Activated T-helper 17 cell treated with anti-CD3 and anti-CD28 coated beads, Interleukin-2, amount 50 U/mL, for 72 hours (primary cell): ENCODE measurements around the gene SH3TC2. TPM values are rescaled to one million over a fixed set of nuclear protein-coding genes. Genes with fewer than 3 reads are reported as not detected.

Experiments
- ATAC-seq: fragments of 150-1000 bp; cut with Tn5 transposase; replicated peaks from 2 replicates; pipeline ENCODE4 v1.10.0; 2021; ENCODE audit warnings: mild to moderate bottlenecking, moderate library complexity
- H3K27ac Mint-ChIP-seq: one replicate; pipeline ENCODE4 v1.8.0; 2022; ENCODE audit warnings: mixed read lengths
- H3K27me3 Mint-ChIP-seq: one replicate; pipeline ENCODE4 v1.8.0; 2022; ENCODE audit warnings: mixed read lengths
- H3K36me3 Mint-ChIP-seq: one replicate; pipeline ENCODE4 v1.8.0; 2022; ENCODE audit warnings: low read depth, mild to moderate bottlenecking, mixed read lengths
- H3K4me1 Mint-ChIP-seq: one replicate; pipeline ENCODE4 v1.8.0; 2022; ENCODE audit warnings: mixed read lengths
- H3K4me3 Mint-ChIP-seq: one replicate; pipeline ENCODE4 v1.8.0; 2022; ENCODE audit warnings: mild to moderate bottlenecking, mixed read lengths
- H3K9me3 Mint-ChIP-seq: one replicate; pipeline ENCODE4 v1.8.0; 2022; ENCODE audit warnings: mixed read lengths
- total RNA-seq, 2 donors: library from RNA; stranded (reverse); gene quantifications; one replicate each; pipeline ENCODE4 v1.2.3, GENCODE V29; 2022

SH3TC2 gene
- total RNA-seq, 2 donors from 2014 or later = not detected

- H3K27ac Mint-ChIP-seq = no peak overlapping the region
- H3K4me1 Mint-ChIP-seq = no peaks in the 10 kb centered on the region
- H3K36me3 Mint-ChIP-seq = no peaks in the 10 kb centered on the region
- peaks cover 8% of the 10 kb centered on the region for H3K27me3 Mint-ChIP-seq
- H3K4me3 Mint-ChIP-seq = no peak overlapping the region
- ATAC-seq = no peak
- H3K9me3 Mint-ChIP-seq = no peaks in the 10 kb centered on the region
Measured at GRCh38 chr5:148970876-148971275, 92.0 kb downstream of the SH3TC2 start.

- H3K27ac Mint-ChIP-seq = no peak overlapping the region
- H3K4me3 Mint-ChIP-seq = no peak overlapping the region
- peaks cover 8% of the 10 kb centered on the region for H3K27me3 Mint-ChIP-seq
- no peaks in the 10 kb centered on the region for H3K36me3 Mint-ChIP-seq
- H3K4me1 Mint-ChIP-seq = no peaks in the 10 kb centered on the region
- ATAC-seq = no peak
- H3K9me3 Mint-ChIP-seq = no peaks in the 10 kb centered on the region
Measured at GRCh38 chr5:148970228-148970627, 92.6 kb downstream of the SH3TC2 start.

- H3K4me3 Mint-ChIP-seq = no peak overlapping the region
- no peaks in the 10 kb centered on the region for H3K36me3 Mint-ChIP-seq
- no peaks in the 10 kb centered on the region for H3K9me3 Mint-ChIP-seq
- no peak overlapping the region for H3K27ac Mint-ChIP-seq
- no peaks in the 10 kb centered on the region for H3K4me1 Mint-ChIP-seq
- ATAC-seq = no peak
- H3K27me3 Mint-ChIP-seq = peaks cover 8% of the 10 kb centered on the region
Measured at GRCh38 chr5:148969291-148969690, 93.6 kb downstream of the SH3TC2 start.

GRCh38 chr5:148968311-148968710, 94.6 kb downstream of the SH3TC2 start:
- Mint-ChIP-seq H3K9me3 (no peaks in the 10 kb centered on the region), H3K27ac (no peak overlapping the region), H3K27me3 (peaks cover 3% of the 10 kb centered on the region), H3K4me1 (peaks cover 4% of the 10 kb centered on the region), H3K36me3 (no peaks in the 10 kb centered on the region), H3K4me3 (no peak overlapping the region)
- ATAC-seq = no peak

GRCh38 chr5:148967783-148968182, 95.1 kb downstream of the SH3TC2 start:
- Mint-ChIP-seq H3K27me3 (peaks cover 4% of the 10 kb centered on the region), H3K4me3 (no peak overlapping the region), H3K27ac (no peak overlapping the region), H3K9me3 (no peaks in the 10 kb centered on the region), H3K36me3 (no peaks in the 10 kb centered on the region), H3K4me1 (peaks cover 4% of the 10 kb centered on the region)
- no peak for ATAC-seq

- ATAC-seq = no peak
- no peaks in the 10 kb centered on the region for H3K9me3 Mint-ChIP-seq
- H3K4me1 Mint-ChIP-seq = peaks cover 4% of the 10 kb centered on the region
- no peak overlapping the region for H3K27ac Mint-ChIP-seq
- no peaks in the 10 kb centered on the region for H3K36me3 Mint-ChIP-seq
- no peak overlapping the region for H3K4me3 Mint-ChIP-seq
- H3K27me3 Mint-ChIP-seq = peaks cover 6% of the 10 kb centered on the region
Measured at GRCh38 chr5:148966938-148967337, 95.9 kb downstream of the SH3TC2 start.

GRCh38 chr5:148966348-148966747, 96.5 kb downstream of the SH3TC2 start:
- peaks cover 6% of the 10 kb centered on the region for H3K27me3 Mint-ChIP-seq
- no peak overlapping the region for H3K27ac Mint-ChIP-seq
- ATAC-seq = no peak
- no peaks in the 10 kb centered on the region for H3K9me3 Mint-ChIP-seq
- no peaks in the 10 kb centered on the region for H3K36me3 Mint-ChIP-seq
- peaks cover 4% of the 10 kb centered on the region for H3K4me1 Mint-ChIP-seq
- no peak overlapping the region for H3K4me3 Mint-ChIP-seq

- Mint-ChIP-seq H3K27me3 (peaks cover 6% of the 10 kb centered on the region), H3K27ac (no peak overlapping the region), H3K4me1 (peaks cover 4% of the 10 kb centered on the region), H3K9me3 (no peaks in the 10 kb centered on the region), H3K36me3 (no peaks in the 10 kb centered on the region), H3K4me3 (no peak overlapping the region)
- ATAC-seq = no peak
Measured at GRCh38 chr5:148965511-148966265, 97.2 kb downstream of the SH3TC2 start.

GRCh38 chr5:148963664-148964063, 99.2 kb downstream of the SH3TC2 start:
- Mint-ChIP-seq H3K27ac (no peak overlapping the region), H3K4me1 (peaks cover 4% of the 10 kb centered on the region), H3K36me3 (no peaks in the 10 kb centered on the region), H3K27me3 (peaks cover 10% of the 10 kb centered on the region), H3K4me3 (no peak overlapping the region), H3K9me3 (no peaks in the 10 kb centered on the region)
- no peak for ATAC-seq

- Mint-ChIP-seq H3K36me3 (no peaks in the 10 kb centered on the region), H3K4me3 (no peak overlapping the region), H3K27ac (peak overlapping the region; percentile 39), H3K9me3 (no peaks in the 10 kb centered on the region), H3K27me3 (peaks cover 11% of the 10 kb centered on the region), H3K4me1 (peaks cover 4% of the 10 kb centered on the region)
- no peak for ATAC-seq
Measured at GRCh38 chr5:148962761-148963324, 100.0 kb downstream of the SH3TC2 start.

- Mint-ChIP-seq H3K36me3 (no peaks in the 10 kb centered on the region), H3K4me1 (peaks cover 4% of the 10 kb centered on the region), H3K27me3 (peaks cover 11% of the 10 kb centered on the region), H3K9me3 (no peaks in the 10 kb centered on the region), H3K4me3 (no peak overlapping the region), H3K27ac (no peak overlapping the region)
- no peak for ATAC-seq
Measured at GRCh38 chr5:148962200-148962550, 100.7 kb downstream of the SH3TC2 start.

GRCh38 chr5:148961261-148962199, 101.3 kb downstream of the SH3TC2 start:
- no peak overlapping the region for H3K4me3 Mint-ChIP-seq
- peaks cover 4% of the 10 kb centered on the region for H3K4me1 Mint-ChIP-seq
- no peaks in the 10 kb centered on the region for H3K36me3 Mint-ChIP-seq

GRCh38 chr5:148960070-148960769, 102.6 kb downstream of the SH3TC2 start:
- no peaks in the 10 kb centered on the region for H3K36me3 Mint-ChIP-seq
- H3K27me3 Mint-ChIP-seq = peaks cover 11% of the 10 kb centered on the region
- H3K27ac Mint-ChIP-seq = no peak overlapping the region
- no peak overlapping the region for H3K4me3 Mint-ChIP-seq
- no peaks in the 10 kb centered on the region for H3K9me3 Mint-ChIP-seq
- peaks cover 4% of the 10 kb centered on the region for H3K4me1 Mint-ChIP-seq
- ATAC-seq = no peak

More at GRCh38 chr5:148961261-148962199, 101.3 kb downstream of the SH3TC2 start:
- Mint-ChIP-seq H3K27ac (no peak overlapping the region), H3K27me3 (peaks cover 11% of the 10 kb centered on the region), H3K9me3 (no peaks in the 10 kb centered on the region)
- no peak for ATAC-seq

- H3K27me3 Mint-ChIP-seq = peaks cover 9% of the 10 kb centered on the region
- no peaks in the 10 kb centered on the region for H3K9me3 Mint-ChIP-seq
- H3K4me3 Mint-ChIP-seq = no peak overlapping the region
- ATAC-seq = peak; percentile 44
- H3K36me3 Mint-ChIP-seq = no peaks in the 10 kb centered on the region
- H3K27ac Mint-ChIP-seq = no peak overlapping the region
- no peaks in the 10 kb centered on the region for H3K4me1 Mint-ChIP-seq
Measured at GRCh38 chr5:148957591-148958202, 105.2 kb downstream of the SH3TC2 start.
